T-helper 2 cell (primary cell): ENCODE measurements around the gene AP2A2.

Experiments used
- DNase-seq, 5 experiments: peaks; one replicate each; pipeline versions ENCODE4 v3.0.0 to v3.0.0-alpha.2; 2012 to 2022

AP2A2 gene

DNA sequence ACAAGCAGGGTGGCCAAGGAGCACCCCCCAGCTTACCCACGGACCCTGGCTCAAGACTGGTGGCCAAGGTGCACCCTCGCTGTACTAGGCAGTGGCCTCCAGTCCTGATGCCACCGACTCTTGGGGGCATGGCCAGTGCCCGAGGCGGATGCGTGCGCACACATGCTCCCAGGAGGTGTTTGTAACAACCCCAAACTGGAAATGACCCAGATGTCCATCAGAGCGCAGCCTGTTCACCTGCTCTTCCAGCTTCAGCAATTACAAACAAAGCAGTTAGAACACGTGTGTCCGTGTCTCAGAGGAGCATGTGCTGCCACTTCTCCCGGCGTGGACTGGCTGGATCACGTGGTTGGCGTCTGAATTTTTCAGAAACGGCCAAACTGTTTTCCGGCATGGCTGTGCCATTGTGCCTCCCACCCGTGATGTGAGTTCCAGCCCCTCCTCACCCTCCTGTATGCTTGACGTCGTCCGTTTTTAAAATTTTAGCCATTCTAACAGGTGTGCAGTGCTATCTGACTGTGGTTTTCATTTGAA lies 118.0 kb downstream of the AP2A2 start:
- DNase-seq = no peak

- no peak for DNase-seq
Observed at GRCh38 chr11:1044160-1044559, 118.5 kb downstream of the AP2A2 start.

GRCh38 chr11:1047595-1048156 lies 122.0 kb downstream of the AP2A2 start:
- peak in 1 of 5 experiments; percentile 2 for DNase-seq

GRCh38 chr11:1048375-1049070 lies 122.9 kb downstream of the AP2A2 start:
- DNase-seq = no peak

- no peak for DNase-seq
Observed at GRCh38 chr11:1049071-1049405, 123.4 kb downstream of the AP2A2 start.

DNA sequence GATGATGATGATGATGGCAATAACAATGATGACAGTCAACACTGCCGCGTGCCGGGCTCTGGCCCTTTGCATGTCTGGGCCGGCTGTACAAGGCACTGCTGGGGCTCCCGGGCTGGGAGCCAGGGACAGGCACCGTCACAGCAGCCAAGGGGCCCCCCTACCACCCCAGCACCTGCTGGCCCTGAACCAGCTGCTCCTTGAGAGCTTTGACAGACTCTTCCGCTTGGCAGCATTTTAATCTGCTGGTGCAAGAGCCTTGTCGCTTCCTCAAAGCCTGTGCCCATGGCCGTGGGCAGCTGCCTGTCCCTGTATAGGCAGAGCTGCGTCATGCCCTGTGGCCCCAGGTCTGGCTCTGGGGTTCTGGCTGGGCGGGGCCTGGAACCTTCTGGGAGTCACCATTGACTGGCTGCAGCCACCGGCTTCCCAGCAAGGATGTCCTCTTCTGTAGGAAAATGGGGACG lies 123.8 kb downstream of the AP2A2 start:
- peak in 1 of 5 experiments; percentile 4 for DNase-seq

GRCh38 chr11:1049911-1050580 lies 124.4 kb downstream of the AP2A2 start:
- peak in 1 of 5 experiments; percentile 4 for DNase-seq

DNA sequence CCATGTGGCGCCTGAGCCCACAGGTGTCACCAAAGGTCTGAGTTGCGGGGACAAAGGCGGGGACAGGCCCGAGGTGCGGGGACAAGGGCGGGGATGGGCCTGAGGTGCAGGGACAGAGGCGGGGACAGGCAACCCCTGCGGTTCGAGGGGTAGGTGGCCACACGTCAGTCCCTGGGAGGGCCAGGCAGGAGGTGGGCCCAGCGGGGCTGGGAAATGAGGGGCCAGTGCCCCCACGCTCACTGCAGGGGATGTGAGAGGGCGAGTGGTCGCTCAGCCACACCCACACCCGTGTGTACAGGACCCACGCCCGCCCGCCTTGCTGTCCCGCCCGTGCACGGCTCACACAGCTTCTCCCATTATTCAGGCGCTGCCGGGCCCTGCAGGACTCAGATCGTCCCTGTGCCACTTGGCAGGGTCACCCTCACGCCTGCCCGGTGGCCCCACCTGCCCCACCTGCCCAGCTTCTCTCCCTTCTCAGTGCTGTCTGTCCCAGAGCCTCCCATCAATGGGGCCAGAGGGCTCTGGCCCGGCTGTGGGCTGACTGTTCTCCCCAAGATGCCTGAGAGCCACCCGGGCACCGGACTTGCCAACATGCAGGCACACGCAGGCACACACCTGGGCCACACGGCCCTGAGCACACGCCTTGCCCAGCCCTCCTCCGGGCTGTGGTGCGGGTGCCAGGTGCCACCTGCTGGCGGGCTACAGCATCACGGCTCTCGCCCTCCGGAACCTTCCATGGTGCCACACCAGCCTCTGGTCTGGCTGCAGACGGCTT lies 125.1 kb downstream of the AP2A2 start:
- DNase-seq = peak; percentile 43 to 70 (median 57)

DNA sequence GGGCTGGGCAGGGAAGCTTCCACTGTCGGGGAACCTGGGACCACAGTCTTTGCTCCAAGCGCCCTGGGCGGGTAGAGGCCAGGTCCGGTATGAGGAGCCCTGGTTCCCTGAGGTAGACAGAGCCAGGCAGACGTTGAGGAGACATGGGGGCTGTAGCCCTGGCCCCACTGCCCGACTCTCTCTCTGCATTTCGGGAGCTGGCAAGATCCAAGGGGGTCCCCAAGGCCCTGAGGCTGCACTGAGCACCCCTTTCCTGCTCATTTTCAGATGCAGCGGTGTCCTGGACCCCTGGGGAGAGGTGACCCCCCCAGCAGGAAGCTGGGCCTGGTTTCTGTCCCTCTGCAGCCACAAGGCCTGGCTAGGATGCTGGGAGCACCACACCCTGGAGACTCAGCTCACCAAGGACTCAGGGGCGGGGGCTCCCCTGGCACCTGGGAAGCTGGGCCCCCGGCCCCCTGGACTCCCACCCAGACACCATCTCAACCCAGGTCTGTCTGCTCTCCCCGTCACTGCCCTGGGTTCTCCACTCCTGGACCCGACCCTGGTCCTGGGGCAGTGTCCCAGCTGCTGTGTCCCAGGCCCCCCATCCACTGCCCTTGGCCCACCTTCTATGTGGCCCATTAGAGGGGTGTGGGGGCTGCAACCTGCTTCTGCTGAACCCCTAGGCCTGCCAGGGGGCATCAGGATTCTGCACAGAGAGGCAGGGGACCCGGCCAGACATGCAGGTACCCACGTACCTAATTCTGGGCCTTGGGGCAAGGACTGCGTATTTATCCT lies 125.9 kb downstream of the AP2A2 start:
- peak in 1 of 5 experiments; percentile 6 for DNase-seq

DNA sequence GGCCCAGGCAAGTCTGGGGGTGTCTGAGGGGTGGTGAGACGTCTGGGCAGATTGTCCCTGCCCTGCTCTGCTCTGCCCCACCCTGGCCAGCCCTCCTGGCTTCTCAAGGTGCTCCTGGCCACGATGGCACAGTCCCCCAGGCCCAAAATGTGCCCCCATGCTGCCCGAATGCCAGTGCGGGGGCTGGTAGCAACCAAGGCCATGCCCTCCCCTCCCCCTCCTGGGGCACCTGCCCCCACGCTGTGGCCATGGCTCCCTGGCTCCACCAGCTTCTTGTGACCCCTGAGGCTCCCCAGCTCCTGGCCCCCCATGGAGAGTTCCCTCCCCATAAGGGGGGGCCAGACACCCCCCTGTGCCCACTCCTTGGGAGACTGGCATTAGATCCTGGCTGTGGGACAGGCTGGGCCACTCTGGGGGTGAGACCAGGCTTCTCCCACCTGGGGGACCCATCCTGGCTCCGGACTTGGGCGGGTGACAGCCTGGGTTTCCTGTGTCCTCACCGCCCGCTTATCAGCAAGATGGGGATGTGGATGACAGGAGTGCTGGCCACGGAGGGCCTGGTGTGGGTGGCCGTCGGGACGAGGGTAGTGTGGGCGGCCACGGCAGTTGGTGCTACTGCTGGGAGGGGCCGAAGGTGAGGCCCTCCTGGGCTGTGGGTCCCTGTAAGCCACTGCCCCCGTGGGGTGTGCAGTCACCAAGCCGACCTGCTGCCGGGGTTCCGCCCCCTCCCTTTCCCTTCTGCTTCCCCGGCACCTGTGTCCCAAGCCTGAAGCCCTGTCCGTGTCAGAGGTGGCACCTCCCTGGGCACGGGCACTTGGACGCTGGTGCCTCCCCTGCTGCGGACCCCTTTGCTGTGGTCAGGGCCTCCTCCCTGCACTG lies 126.7 kb downstream of the AP2A2 start:
- DNase-seq = peak in 1 of 5 experiments; percentile 6

DNA sequence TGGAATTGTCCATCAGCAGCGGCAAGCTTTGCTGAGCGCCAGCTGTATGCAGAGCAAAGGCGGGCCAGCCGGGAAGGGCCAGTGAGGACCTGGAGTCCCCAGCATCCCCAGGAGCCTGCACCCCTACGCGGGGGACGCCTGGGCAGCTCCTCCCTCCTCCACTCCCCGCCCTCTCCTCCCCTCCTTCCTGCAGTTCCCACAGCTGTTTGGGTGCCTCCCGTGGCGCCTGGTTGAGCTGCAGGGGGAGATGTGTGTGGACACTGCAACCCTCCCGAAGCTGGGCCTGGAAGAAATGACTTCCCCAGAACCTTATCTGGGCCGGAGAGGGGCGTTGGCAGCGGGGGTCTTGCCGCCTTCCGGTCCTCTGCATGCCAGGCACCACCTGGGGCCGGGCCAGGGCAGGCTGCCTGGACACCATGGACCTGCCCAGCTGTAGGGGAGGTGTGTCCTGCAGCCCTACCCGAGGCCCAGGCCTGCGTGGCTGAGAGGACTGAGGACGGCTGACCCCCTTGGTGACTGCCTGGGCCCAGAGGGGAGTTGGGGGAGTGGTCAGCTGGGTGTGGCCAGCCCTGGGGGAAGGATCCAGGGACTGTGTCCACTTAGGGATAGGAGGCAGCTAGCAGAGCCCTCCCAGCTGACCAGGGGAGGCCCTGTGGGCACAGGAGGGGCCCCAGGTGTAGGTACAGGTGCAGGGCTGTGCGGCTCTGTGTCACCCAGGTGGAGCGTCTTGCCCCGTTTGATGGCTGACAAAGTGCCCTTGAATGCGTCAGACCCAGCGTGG lies 127.6 kb downstream of the AP2A2 start:
- DNase-seq = peak in 1 of 5 experiments; percentile 4

GRCh38 chr11:1054143-1055108 lies 128.8 kb downstream of the AP2A2 start:
- DNase-seq = peak in 1 of 5 experiments; percentile 4

GRCh38 chr11:1055109-1055703 lies 129.5 kb downstream of the AP2A2 start:
- peak in 1 of 5 experiments; percentile 2 for DNase-seq

- peak in 1 of 5 experiments; percentile 1 for DNase-seq
Observed at GRCh38 chr11:1055990-1056771, 130.5 kb downstream of the AP2A2 start.

DNA sequence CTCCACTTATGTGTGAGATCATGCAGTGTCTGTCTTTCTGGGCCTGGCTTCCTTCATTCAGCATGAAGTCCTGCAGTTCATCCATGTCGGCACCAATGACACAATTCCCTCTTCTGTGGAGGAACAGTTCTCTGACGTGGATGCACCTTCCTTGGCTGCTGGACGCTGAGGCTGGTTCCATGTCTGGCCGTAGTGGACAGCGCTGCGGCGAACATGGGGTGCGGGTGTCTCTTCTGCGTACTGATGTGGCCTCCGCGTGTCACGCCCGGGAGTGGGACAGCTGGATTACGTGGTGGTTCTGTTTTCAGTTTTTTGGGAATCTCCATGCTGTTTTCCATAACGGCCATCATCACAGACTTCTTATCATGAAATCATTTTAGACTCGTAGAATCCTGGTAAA lies 132.1 kb downstream of the AP2A2 start:
- DNase-seq = no peak

DNA sequence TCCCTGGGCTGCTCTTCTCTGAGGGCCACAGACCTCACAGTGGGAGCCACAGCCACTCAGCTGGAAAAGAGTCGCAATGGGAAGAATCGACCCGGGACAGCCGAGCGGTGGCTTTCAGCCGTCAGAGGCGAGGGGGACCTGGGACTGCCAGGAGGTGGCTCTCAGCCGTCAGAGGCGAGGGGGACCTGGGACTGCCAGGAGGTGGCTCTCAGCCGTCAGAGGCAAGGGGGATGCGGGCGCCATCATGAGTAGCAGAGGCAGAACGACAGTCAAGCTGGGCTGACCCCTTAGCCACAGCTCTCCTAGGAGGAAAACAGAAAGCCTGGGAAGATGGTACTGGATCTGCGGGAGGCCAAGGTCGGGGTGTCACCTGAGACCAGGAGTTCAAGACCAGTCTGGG lies 134.1 kb downstream of the AP2A2 start:
- no peak for DNase-seq

GRCh38 chr11:1060410-1060809 lies 134.7 kb downstream of the AP2A2 start:
- no peak for DNase-seq
